GM18873 (cell line): Measurements from ENCODE around the gene ELF1.

Experiments used
- ATAC-seq: cut with Tn5 transposase; IDR thresholded peaks from one replicate; pipeline ENCODE4 v1.9.1; 2021; ENCODE audit warnings: mild to moderate bottlenecking, moderate library complexity, moderate number of reproducible peaks; ENCODE audit not compliant: unreplicated experiment, low FRiP score

The ELF1 gene

DNA sequence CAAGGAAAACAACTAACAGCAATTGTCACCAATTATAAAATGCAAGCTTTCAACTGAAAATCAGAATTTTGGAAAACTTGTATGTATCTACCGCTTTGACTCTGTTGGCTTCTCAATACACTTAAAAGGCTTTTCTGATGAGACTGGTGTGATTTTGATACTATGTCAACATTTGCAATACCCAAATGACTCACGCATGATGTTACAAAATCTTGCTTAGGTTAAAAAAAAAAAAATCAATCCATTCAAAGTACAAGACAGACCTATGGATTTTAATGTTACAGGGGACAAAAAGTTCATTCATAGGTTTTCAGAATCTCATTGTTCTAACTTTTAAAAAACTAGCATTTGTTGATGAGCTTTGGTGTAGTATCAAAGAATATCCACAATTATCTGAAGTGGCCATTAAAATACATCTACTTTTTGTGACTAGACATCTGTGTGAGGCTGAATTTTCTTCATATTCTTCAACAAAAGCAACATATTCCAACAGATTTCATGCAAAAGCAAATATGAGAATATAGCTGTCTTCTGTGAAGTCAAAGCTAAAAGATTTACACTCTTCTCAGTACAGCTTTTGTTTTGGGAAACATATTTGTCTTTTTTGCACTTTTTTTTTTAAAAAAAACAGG is 10.7 kb downstream of the ELF1 start:
- ATAC-seq, result no peak

DNA sequence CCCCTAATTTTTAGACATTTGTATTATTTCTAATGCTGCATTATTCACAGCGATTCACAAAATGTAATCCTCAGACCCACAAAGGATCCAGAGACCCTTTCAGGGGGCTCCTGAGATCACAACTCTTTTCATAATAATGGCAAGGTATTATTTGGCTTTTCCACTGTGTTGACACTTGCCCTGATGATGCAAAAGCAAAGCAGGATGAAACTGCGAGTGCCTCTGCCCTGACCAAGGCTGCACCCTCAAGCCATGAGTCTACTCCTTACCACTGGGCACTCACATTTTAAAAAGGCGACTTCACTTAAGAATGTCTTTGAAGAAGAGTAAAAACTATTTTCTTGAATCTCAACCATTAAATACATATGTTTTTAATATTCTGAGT is 11.4 kb downstream of the ELF1 start:
- ATAC-seq, result no peak

DNA sequence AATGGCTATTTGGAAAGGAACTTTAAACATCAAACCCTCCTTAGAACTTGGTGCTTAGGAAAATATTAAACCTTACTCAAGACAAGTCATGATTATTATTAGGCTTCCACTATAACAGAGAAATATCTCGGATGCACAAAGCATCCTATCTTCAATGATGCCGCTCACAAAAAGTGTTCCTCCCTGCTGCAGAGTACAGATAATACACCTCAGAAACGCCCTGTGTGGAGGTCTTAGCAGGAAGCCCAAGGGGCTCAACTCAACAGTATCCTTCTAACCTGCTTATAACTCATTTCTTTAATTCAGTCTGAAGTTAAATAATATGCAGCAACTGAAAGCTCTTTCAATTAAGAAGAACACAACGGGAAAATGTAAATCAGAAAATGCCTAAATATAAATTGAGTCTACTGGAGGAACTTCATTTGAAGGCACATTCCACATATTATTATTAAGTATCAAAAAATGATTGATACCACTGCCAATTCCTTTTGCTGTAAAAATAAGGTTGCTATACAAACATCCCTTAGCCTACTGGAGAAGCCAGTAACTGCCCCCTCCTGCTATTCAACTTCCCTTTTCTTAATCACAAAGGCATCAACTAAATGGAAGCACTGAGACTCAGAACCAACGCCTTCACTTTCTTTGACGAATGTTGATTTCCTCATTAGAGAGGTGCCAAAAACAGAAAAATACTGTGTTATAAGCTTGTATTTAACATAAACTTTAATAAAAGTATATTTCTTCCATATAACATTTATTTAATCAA is 12.0 kb downstream of the ELF1 start:
- ATAC-seq, result no peak

DNA sequence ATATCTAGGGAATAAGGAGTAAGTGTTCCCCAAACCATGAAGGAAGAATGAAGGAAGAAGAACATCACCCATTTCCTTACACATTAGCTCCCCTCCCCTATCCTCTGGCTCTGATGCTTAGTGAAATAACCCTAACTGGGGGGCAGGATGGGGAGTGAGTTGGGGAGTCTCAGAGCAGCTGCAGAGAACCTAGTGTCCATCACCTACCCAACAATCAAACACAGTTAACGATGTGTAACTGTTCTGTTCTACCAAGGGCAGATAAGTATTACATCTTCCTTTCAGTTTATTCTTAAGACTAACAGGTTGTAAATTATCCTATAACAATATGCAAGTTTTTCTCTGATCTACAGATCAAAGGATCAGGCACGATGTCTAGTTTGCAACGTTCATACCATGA is 12.8 kb downstream of the ELF1 start:
- ATAC-seq, result no peak

DNA sequence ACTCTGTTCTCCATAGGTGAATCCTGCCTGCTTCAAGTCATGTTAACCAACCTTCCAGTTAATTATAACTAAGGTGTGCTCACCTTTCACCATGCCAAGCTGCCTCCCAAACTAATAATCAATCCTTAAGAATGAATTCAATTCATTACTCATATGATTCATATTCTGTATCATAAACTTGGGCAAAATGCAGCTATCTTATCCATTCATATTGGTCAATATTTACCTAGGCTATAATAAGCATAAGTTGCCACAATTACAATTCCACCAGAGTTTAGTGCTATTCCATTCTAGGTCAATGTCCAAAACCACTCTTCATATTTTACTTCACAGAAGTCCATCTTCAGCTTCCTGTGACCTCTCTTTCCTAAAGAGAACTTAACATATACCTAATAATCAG is 13.4 kb downstream of the ELF1 start:
- no peak for ATAC-seq

DNA sequence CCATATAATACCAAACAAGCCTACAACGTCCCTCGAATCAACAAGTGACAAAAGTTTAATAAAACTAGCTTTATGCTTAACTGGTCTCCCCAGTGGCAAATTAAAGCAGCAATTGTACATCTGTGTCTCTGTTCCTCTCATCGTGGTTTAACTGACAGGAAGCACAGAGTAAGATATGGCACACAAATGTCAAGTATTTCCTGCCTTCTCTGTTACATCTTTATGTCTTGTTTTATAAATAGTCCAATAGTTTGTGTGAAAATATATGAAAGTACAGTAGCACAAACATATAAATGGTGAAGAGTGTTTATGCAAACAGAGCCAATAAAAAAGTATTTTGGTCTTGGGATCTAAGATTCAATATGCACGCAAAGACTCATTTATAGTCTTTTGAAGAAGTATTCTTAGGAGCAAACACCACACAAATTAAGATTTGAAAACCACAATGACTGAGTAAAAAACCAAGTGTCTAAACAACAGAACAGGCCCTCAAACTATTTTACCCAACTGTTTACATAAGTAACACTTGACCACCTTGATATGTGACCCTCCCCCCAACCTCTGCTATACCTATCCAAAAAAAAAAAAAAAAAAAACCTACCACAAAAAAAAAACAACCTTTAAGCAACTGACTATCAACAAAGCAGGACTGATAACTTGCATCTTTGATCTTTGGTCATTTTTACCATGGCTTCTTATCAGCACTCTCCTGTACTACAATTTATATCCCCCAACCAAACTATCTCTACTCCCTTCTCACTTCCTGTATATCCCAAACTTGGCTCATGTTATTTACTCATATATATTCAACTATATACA is 14.0 kb downstream of the ELF1 start:
- peak; percentile 66 for ATAC-seq

DNA sequence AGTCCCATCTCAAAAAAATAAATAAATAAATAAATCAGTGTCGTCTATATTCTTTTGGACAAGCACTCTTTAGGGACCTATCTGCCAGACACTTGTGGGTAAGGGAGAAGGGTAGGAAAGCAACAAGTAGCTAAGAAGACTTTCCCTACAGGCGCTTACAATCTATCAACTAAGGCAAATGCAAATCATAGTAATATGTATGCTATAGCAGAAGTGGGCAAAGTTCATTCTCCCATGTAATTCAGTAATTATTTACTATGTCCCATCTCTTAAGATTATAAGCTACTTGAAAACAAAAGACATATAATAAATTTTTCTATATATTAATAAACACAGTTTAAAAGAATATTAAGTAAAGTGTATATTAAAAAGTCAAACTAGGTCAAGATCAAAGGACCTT is 16.5 kb downstream of the ELF1 start:
- ATAC-seq, result no peak

DNA sequence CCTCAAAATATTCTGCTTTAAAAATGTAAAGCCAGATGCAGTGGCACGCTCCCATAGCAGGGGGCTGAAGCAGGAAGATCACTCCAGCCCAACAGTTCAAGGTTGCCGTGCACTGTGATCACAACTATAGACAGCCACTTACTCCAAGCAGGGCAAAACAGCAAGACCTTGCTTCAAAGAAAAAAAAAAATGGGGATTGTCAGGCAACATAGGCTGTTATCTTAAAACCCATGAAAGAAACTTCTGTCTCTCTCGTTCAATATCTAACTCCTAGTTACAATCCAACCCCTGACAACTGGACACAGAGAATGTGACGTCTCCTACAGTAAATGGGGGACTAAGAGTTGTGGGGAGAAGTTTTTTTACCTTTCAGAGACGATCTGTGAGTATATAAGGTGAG is 17.4 kb downstream of the ELF1 start:
- no peak for ATAC-seq

DNA sequence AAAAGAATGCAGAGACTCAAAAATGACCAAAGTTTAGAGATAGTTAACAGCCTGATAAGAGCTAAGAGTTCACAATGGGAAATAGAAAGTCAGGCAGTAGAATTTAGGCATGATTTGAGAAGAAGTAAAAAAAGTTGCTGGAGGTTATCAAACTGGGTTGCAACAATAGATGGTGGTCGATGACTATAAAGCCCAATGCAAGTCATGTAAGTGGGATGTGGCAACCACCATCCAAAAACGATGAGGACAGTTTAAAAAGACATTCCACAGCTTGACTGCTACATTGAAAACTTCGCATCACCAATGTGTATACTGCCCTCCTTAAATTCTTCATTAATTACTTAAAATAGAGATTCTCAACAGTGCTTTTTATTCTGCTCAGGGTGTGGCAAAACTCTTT is 19.7 kb downstream of the ELF1 start:
- ATAC-seq, result no peak

DNA sequence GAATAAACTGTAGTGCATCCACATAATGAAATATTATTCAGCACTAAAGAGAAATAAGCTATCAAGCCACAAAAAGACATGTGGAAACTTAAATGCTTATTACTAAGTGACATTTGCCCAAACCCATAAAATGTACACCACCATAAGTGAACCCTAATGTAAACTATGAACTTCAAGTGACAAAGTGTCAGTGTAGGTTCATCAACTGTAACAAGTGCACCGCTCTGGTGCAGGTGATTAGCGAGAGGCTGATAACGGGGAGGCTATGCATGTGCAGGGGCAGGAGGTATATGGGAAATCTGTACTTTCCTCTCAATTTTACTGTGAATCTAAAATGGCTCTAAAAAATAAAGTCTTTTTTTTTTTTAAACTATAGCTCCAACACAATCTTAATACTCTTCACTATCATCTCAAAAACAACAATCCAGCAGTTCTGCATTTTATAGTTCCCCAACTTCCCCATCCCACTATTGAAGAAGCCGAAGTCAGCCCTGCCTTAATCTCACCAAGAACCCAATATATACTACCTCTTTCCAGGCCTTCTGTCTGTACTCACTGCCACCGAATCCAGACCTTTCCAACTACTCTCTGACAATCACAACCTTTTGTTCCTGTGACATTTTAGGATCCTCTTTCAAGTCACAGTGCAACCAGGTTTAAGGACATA is 22.6 kb downstream of the ELF1 start:
- no peak for ATAC-seq

DNA sequence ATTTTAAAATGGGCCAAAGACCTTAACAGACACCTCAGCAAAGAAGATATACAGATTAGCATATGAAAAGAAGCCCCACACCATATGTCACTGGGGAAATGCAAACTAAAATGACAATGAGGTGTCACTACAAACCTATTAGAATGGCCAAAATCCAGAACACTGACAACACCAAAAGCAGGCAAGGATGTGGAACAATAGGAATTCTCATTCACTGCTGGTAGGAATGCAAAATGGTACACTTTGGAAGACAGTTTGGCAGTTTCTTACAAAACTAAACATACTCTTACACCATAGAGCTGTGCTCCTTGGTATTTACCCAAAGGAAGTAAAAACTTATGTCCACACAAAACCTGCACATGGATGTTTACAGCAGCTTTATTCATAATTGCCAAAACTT is 23.1 kb downstream of the ELF1 start:
- ATAC-seq, result no peak

DNA sequence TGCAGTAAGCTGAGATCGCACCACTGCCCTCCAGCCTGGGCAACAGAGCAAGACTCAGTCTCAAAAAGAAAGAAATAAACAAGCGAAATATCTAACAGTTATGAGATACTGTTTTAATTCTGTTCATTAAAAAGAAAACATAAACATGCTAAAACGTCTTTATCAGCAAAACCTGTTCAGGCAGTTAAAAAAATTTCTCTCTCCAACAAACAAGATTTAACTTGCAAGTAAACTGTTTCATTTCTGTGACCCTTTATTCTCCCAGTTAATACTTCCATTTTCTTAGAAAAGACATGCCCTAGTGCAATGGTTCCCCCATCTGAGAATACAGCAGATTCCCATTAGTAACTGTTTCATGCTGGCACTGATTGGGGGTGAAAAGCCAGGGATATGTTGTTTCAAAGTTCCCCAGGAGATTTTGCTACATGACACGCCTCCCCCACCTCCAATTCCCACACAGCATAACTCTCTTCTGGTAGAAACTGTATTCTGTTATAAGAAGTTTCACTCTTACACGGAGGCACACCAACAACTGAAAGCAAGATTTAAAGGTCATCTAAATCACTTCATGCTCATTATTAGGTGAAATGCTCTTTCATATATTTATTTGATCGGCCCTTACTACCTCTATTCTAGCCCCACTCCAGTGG is 24.4 kb downstream of the ELF1 start:
- peak; percentile 60 for ATAC-seq

DNA sequence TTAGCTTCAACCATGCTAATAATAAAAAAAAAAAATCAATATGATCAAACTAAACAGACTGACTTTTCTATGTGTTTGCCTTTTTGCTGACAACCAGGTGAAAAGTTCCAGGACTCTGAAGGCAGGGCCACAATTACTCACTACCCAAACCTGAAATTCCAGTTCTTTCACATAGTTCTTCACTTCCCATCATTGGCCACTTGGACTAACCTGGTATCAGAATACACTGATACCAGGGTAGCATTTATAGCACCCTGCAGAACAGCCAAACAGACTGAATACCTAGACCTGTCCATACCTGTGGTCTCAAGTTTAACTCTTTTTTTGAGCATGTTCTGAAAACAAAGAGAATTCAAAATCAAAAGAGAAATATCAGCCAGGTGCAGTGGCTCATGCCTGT is 25.1 kb downstream of the ELF1 start:
- ATAC-seq, result no peak

DNA sequence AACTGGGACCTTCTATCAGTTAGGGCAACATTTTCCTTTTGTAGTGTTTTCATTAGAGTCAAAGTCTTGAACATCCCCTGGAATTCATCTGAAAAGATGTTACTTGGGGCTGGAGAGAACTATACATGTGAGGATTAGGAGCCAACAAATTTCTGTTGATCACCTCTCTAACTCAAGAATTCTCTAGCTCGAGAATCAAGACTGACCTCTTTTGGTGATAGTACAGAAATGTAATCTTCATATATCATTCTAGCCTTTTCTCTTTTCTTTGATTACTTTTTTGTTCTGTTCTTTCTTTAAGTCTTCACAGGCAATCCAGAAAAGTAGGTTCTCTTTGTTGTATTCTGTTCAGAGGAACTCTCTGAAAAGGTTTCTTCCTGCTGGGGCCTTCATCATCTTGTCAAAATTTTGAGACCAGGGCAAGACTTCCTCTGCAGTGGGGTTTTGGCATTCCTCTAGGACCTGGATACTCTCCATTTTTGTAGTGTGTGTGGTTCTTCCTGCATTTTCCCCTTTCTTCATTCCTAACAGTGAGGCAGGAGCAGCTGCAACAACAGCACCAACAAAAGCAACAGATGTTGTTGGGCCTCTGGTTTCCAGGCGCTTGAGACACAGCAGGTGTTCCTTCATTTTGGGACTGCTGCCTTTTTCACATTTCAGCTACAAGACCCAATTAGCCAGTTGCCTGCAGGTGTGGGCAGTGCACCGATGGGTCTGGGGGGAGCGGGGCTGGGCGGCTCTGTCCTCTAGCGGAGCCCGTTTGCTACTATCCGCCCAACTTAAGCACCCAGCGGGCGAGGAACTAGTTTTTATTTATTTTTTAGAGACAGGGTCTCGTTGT is 26.2 kb downstream of the ELF1 start:
- ATAC-seq, result no peak

DNA sequence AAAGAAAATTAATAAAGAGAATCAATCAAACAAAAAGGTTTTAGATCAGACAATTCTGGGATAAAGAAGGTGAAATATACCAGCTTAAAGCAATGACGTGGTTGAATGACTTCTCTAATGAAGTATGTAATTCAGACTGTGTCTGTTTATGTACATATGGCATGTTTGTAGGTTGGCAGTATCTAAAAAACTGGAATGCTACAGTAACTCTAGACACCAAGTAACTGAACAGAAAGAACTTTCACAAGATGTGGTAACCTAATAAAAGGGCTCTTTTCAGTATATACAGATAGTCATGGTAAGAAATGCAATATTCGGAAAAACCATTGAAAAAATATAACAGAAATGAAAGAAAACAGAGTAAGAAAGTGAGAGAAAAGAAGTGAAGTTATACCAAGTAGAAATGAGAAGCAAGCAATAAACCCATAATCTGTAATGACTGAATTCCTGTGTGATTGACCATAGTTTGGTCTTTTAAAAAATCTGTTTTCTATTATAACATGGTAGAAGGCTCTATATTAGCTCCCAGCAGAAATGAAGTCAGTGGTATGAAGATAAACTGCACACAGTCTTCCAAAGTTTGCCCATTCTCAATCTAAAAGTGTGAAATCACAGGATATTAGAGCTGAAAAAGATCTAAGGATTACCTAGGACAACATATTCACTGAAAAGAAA is 31.4 kb downstream of the ELF1 start:
- ATAC-seq, result no peak

DNA sequence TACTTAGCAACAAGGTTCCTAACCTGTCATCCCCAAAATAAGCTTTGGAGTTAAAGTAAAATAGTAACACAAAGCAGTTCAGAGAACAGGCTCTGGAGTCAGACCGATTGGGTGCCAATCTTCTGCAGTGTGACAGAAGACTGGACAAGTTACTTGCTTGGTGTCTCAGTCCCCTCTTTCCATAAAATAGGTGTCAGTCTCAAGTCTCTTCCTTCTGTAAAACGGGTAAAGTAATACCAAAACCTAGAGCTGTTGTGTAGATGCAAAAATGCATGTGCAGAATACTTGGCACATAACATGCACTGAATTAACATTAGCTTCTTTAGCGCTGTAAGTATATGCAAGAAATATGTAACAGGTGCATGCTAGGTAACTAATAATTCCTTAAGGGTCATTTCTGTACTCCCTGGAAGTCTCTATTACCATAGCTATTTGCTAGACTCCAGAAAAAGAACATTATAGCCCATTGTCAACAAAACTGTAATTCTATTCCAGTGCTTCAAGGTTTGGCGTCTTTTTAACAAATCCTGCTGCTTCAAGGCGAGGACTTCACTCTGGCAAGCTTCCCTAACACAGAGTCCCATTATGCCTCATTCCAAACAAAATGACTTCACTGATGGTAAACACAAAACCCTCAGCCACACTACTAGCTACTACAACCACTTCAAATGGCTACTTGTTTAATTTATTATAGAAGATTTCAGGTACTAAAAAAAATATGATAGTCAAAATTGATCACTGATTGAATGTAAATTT is 32.8 kb downstream of the ELF1 start:
- no peak for ATAC-seq

DNA sequence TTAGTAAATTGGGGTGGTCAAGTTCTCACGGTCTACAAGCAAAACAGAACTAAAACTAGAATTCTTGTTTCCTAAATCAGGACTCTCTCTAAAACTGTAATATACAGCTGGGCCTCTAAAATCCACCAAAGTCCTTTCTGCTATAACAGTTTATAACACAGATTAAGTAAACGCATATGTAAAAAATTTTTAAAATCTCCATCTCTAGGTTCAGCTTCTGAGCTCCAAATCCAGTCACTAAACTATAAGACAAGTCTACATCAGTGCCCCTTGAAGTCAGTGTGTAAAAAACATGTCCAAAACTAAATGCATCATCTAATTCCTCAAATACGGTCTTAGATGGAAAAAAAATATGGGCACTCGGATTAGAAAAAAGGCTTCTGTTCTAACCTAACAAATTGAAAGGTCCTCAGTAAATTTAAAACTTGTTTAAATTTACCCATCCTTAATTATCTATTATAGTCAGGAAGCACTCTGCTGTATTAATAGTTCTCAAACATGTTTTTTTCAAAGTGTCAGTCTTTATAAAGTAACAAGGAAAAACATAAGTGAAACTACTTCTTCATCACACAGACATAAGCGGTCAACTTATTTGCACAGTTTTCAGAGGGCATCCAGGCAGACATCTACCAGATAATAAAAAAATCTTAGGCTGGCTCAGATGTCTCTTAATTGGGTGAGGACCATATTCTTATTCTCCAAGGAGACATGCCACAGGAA is 33.6 kb downstream of the ELF1 start:
- ATAC-seq, result no peak
